GM12878 (cell line): Measurements from ENCODE around the gene PTGR2. TPM values are rescaled to one million over a fixed set of nuclear protein-coding genes. Genes with fewer than 3 reads are reported as not detected.

Source experiments
- ATAC-seq: fragments of 200-7000 bp; cut with Tn5 transposase; 3 replicates; pipeline ENCODE4 v1.9.1; 2020; ENCODE audit warnings: mild to moderate bottlenecking, moderate library complexity
- BruUV-seq: library from RNA; stranded (reverse); fragments of 400-500 nt; replicated peaks from 2 replicates; lab custom pipeline; 2021; lab: Mats Ljungman, UMichigan
- CTCF ChIA-PET: fragments of 300-600 bp; sonication (Branson Sonifier 250); formaldehyde crosslinking; extraction: SDS; loops from one replicate; lab custom pipeline; 2021; ENCODE audit warnings: inconsistent platforms; lab: Yijun Ruan, JAX
- POLR2A ChIA-PET: fragments of 350-600 bp; formaldehyde crosslinking; extraction: SDS; loops from one replicate; lab custom pipeline; 2021; ENCODE audit warnings: inconsistent platforms; lab: Charles Lee
- RAD21 ChIA-PET: fragments of 300-600 bp; sonication (Branson Sonifier 250); formaldehyde crosslinking; loops from one replicate; lab custom pipeline; 2023; ENCODE audit warnings: antibody characterized with exemption; ENCODE audit not compliant: unreplicated experiment; lab: Charles Lee
- SMC1A ChIA-PET: fragments of 300-600 bp; sonication (Branson Sonifier 250); formaldehyde crosslinking; loops from one replicate; lab custom pipeline; 2023; ENCODE audit not compliant: unreplicated experiment, uncharacterized antibody; lab: Charles Lee
- DNase-seq: peaks from one replicate; pipeline ENCODE4 v3.0.0-alpha.2; 2011; ENCODE audit warnings: low read depth, low spot score
- FAIRE-seq: peaks from 3 replicates; lab custom pipeline; 2011; peaks lifted over from hg19 to GRCh38; lab: Jason Lieb, UNC
- H2AFZ ChIP-seq: 2 replicates; pipeline ENCODE4 v1.6.0; 2011; ENCODE audit warnings: low read depth, low read length, control low read depth; ENCODE audit not compliant: control insufficient read depth
- H3K27ac ChIP-seq: 2 replicates; pipeline ENCODE4 v1.5.1; 2011; ENCODE audit warnings: control low read depth; ENCODE audit not compliant: control insufficient read depth, insufficient read depth
- H3K27me3 ChIP-seq, 2 experiments: replicated peaks in 1 of 2; 2 replicates each; pipeline versions ENCODE4 v1.6.0 to v1.6.1; 2011; ENCODE audit warnings: low read length in 1 of 2; ENCODE audit not compliant: control insufficient read depth in 2 of 2, insufficient read depth in 2 of 2
- H3K36me3 ChIP-seq, 2 experiments: 2 replicates each; pipeline ENCODE4 v1.5.1; 2011; ENCODE audit warnings: low read length in 1 of 2; ENCODE audit not compliant: control insufficient read depth in 2 of 2, insufficient read depth in 2 of 2
- H3K4me1 ChIP-seq: 2 replicates; pipeline ENCODE4 v1.6.1; 2011; ENCODE audit warnings: mild to moderate bottlenecking, low read length, moderate library complexity, mixed read lengths; ENCODE audit not compliant: control insufficient read depth, insufficient read depth
- H3K4me2 ChIP-seq: 2 replicates; pipeline ENCODE4 v1.6.0; 2011; ENCODE audit warnings: control low read depth; ENCODE audit not compliant: control insufficient read depth, insufficient read depth
- H3K4me3 ChIP-seq: fragments of 200-600 bp; sonication (generic); 2 replicates; pipeline ENCODE4 v1.5.1; 2016
- H3K79me2 ChIP-seq: 2 replicates; pipeline ENCODE4 v1.6.0; 2011; ENCODE audit warnings: low read length; ENCODE audit not compliant: control insufficient read depth, insufficient read depth
- H3K9ac ChIP-seq: 2 replicates; pipeline ENCODE4 v1.8.0; 2011; ENCODE audit warnings: low read length, control low read depth, mixed read lengths; ENCODE audit not compliant: control insufficient read depth, insufficient read depth
- H3K9me3 ChIP-seq: replicated peaks from 3 replicates; pipeline ENCODE4 v1.5.1; 2011; ENCODE audit warnings: mild to moderate bottlenecking, low read length; ENCODE audit not compliant: control insufficient read depth, insufficient read depth
- H4K20me1 ChIP-seq: 2 replicates; pipeline ENCODE4 v1.6.0; 2011; ENCODE audit not compliant: control insufficient read depth, insufficient read depth
- ATF7 ChIP-seq: fragments of 450-650 bp; IDR thresholded peaks from 2 replicates; pipeline ENCODE4 v1.6.1; 2016; ENCODE audit warnings: low read depth, mild to moderate bottlenecking
- DPF2 ChIP-seq: fragments of 450-650 bp; IDR thresholded peaks from 2 replicates; pipeline ENCODE4 v1.6.1; 2017; ENCODE audit warnings: mild to moderate bottlenecking
- EP300 ChIP-seq, 2 experiments: fragments of 150-350 bp in 1 of 2; IDR thresholded peaks; 2 replicates each; pipeline ENCODE4 v1.6.1; 2011 to 2012; ENCODE audit warnings: low read depth in 2 of 2, low read length in 2 of 2, borderline replicate concordance in 1 of 2, improper control_type of control experiment in 1 of 2, inconsistent platforms in 1 of 2; ENCODE audit not compliant: control insufficient read depth in 1 of 2
- ETV6 ChIP-seq, 2 experiments: fragments of 450-650 bp in 1 of 2; IDR thresholded peaks in 1 of 2; conservative IDR thresholded peaks in 1 of 2; 2 replicates each; pipeline ENCODE4 v1.6.1; 2014; ENCODE audit warnings: antibody characterized with exemption in 1 of 2, borderline replicate concordance in 1 of 2, low read depth in 1 of 2, mild to moderate bottlenecking in 1 of 2, moderate library complexity in 1 of 2
- FOS ChIP-seq: IDR thresholded peaks from 3 replicates; pipeline ENCODE4 v1.6.1; 2011; ENCODE audit warnings: borderline replicate concordance; ENCODE audit not compliant: insufficient read length; ENCODE audit errors: extremely low read depth
- HDGF ChIP-seq: fragments of 450-650 bp; IDR thresholded peaks from 2 replicates; pipeline ENCODE4 v1.6.1; 2016; ENCODE audit warnings: antibody characterized with exemption
- KLF5 ChIP-seq: fragments of 450-650 bp; IDR thresholded peaks from 2 replicates; pipeline ENCODE4 v1.6.1; 2014; ENCODE audit warnings: mild to moderate bottlenecking; ENCODE audit not compliant: partially characterized antibody
- RELA ChIP-seq: fragments of 450-650 bp; IDR thresholded peaks from 2 replicates; pipeline ENCODE4 v1.8.0; 2014; ENCODE audit warnings: borderline replicate concordance; ENCODE audit not compliant: partially characterized antibody
- SREBF1 ChIP-seq: IDR thresholded peaks from 2 replicates; pipeline ENCODE4 v1.6.1; 2012; ENCODE audit warnings: mild to moderate bottlenecking, low read length
- ZBED1 ChIP-seq: IDR thresholded peaks from 2 replicates; pipeline ENCODE4 v1.6.1; 2016; ENCODE audit warnings: borderline replicate concordance
- ZNF24 ChIP-seq: fragments of 450-650 bp; IDR thresholded peaks from 2 replicates; pipeline ENCODE4 v1.6.1; 2017; ENCODE audit warnings: antibody characterized with exemption, mild to moderate bottlenecking
- WGBS: methylation state at CpG from one replicate; pipeline ENCODE4 v1.1.6; 2016; ENCODE audit warnings: low lambda C conversion rate; ENCODE audit not compliant: insufficient replicate concordance, insufficient coverage; ENCODE audit errors: missing lambda C conversion rate; 5-methylcytosine and 5-hydroxymethylcytosine counted together
- in situ Hi-C: fragments of 300-500 bp; cut with MboI; formaldehyde crosslinking; loops from 9 replicates; pipeline ENCODE4 v1.14.3; 2018; ENCODE audit warnings: mixed read lengths
- intact Hi-C: fragments of 100-400 bp; cut with micrococcal nuclease; formaldehyde crosslinking; loops from one replicate; pipeline ENCODE4 v1.14.2; 2022; ENCODE audit not compliant: unreplicated experiment
- polyA plus RNA-seq, 11 experiments: library from polyadenylated mRNA; depleted of rRNA in 4 of 11; unstranded in 6 of 11; stranded (reverse) in 5 of 11; fragments of >200 nt; fragmentation: Nextera tagmentation in 4 of 11; fragmentation: Illumina TruSeq in 1 of 11; extraction: Ambion mirVana in 4 of 11; extraction: Trizol in 1 of 11; gene quantifications; 1 replicate in 1 of 11; 2 replicates in 10 of 11; pipeline versions ENCODE4 v1.2.1 to v1.2.3, GENCODE V29; 2011 to 2016; ENCODE audit warnings: inconsistent platforms in 2 of 11, missing spikeins in 2 of 11, low read depth in 1 of 11
- total RNA-seq, 4 experiments: library from RNA; depleted of rRNA in 3 of 4; stranded (reverse); fragments of >200 nt in 3 of 4; fragmentation: Illumina TruSeq in 1 of 4; extraction: Trizol in 1 of 4; gene quantifications; 2 replicates each; pipeline versions ENCODE4 v1.2.1 to v1.2.3, GENCODE V29; 2013 to 2021
- TF ChIP-seq, protein P1 (sequence below): fragments of 450-650 bp; IDR thresholded peaks from 2 replicates; pipeline ENCODE4 v1.6.1; 2016; ENCODE audit warnings: mild to moderate bottlenecking, moderate library complexity, borderline replicate concordance

PTGR2 gene
- total and polyA plus RNA-seq, 10 of the 15 experiments (the other 5 are each of a cell fraction or from before 2014, with no cell fraction given): 3.3 to 12.8 (median 8.4) TPM

- Histone ChIP-seq H4K20me1 (no peaks in the 10 kb centered on the region), H3K9me3 (no peaks in the 10 kb centered on the region), H3K36me3 (no peaks in the 10 kb centered on the region), H3K4me2 (no peak overlapping the region), H2AFZ (no peak overlapping the region), H3K9ac (no peak overlapping the region), H3K4me3 (no peak overlapping the region), H3K27me3 (no peaks in the 10 kb centered on the region), H3K4me1 (no peaks in the 10 kb centered on the region), H3K27ac (no peak overlapping the region), H3K79me2 (no peaks in the 10 kb centered on the region)
- in situ Hi-C loops (no loop called here), intact Hi-C loops (no loop called here)
- ChIA-PET CTCF (interaction anchor here (0.7 kb wide), 1 partner anchor 51 kb away, joined by 5 read pairs; no protein-coding TSS in a partner anchor), RAD21 (interaction anchor here (0.7 kb wide), 1 partner anchor 41 kb away, joined by 3 read pairs; no protein-coding TSS in a partner anchor), POLR2A (interaction anchor here (0.6 to 0.7 kb wide), 2 partner anchors 28 to 111 kb away, joined by 7 to 10 read pairs; no protein-coding TSS in a partner anchor), SMC1A (interaction anchor here (0.5 to 1.0 kb wide), 2 partner anchors 9 to 208 kb away, joined by 3 to 4 read pairs; no protein-coding TSS in a partner anchor)
- ATAC-seq: no peak
- WGBS: 95% methylated on average over 2 of the region's 2 CpGs
- no peak for DNase-seq
- no TSS peak for BruUV-seq
- no peak for FAIRE-seq
- no peak for TF ChIP-seq FOS
Observed at GRCh38 chr14:73870525-73871235, 19.0 kb downstream of the PTGR2 start.

DNA sequence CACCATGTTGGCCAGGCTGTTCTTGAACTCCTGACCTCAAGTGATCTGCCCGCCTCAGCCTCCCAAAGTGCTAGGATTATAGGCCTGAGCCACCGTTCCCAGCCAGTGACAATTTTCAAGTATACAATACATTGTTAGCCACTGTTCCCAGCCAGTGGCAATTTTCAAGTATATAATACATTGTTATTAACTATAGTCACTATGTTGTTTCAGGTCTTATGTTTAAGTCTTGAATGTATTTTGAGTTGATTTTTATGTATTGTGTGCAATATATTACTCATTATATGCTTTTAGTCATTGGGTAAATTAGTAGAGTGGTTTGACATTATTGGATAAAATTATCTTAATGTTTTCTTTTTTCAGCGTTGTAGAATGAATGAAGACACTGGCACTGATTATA, 22.0 kb downstream of the PTGR2 start:
- ChIA-PET CTCF (no interaction called here), RAD21 (no interaction called here), SMC1A (interaction anchor here (2.2 kb wide), 1 partner anchor 22 kb away, joined by 7 read pairs; the partner anchor contains the start of gene PTGR2), POLR2A (no interaction called here)
- Histone ChIP-seq H3K36me3 (no peaks in the 10 kb centered on the region), H3K27ac (no peak overlapping the region), H3K4me3 (no peak overlapping the region), H3K9me3 (no peaks in the 10 kb centered on the region), H4K20me1 (no peaks in the 10 kb centered on the region), H3K27me3 (no peaks in the 10 kb centered on the region), H3K79me2 (no peaks in the 10 kb centered on the region), H3K9ac (no peak overlapping the region), H3K4me1 (no peaks in the 10 kb centered on the region), H3K4me2 (no peak overlapping the region), H2AFZ (no peak overlapping the region)
- no TSS peak for BruUV-seq
- intact Hi-C loops: no loop called here
- in situ Hi-C loops: no loop called here
- DNase-seq: no peak
- no peak for FAIRE-seq
- no peak for ATAC-seq
- 96% methylated on average over 3 of the region's 3 CpGs for WGBS
- no peak for TF ChIP-seq KLF5
- no peak for TF ChIP-seq ATF7
- no peak for TF ChIP-seq DPF2
- no peak for TF ChIP-seq EP300 (IDR thresholded peaks at IDR 0.05; ENCODE audit: borderline replicate concordance in 1 of 2, control insufficient read depth in 1 of 2, low read depth in 2 of 2, low read length in 2 of 2)
- TF ChIP-seq HDGF: no peak
- no peak for TF ChIP-seq SREBF1
- no peak for TF ChIP-seq RELA
- TF ChIP-seq, protein P1, sequence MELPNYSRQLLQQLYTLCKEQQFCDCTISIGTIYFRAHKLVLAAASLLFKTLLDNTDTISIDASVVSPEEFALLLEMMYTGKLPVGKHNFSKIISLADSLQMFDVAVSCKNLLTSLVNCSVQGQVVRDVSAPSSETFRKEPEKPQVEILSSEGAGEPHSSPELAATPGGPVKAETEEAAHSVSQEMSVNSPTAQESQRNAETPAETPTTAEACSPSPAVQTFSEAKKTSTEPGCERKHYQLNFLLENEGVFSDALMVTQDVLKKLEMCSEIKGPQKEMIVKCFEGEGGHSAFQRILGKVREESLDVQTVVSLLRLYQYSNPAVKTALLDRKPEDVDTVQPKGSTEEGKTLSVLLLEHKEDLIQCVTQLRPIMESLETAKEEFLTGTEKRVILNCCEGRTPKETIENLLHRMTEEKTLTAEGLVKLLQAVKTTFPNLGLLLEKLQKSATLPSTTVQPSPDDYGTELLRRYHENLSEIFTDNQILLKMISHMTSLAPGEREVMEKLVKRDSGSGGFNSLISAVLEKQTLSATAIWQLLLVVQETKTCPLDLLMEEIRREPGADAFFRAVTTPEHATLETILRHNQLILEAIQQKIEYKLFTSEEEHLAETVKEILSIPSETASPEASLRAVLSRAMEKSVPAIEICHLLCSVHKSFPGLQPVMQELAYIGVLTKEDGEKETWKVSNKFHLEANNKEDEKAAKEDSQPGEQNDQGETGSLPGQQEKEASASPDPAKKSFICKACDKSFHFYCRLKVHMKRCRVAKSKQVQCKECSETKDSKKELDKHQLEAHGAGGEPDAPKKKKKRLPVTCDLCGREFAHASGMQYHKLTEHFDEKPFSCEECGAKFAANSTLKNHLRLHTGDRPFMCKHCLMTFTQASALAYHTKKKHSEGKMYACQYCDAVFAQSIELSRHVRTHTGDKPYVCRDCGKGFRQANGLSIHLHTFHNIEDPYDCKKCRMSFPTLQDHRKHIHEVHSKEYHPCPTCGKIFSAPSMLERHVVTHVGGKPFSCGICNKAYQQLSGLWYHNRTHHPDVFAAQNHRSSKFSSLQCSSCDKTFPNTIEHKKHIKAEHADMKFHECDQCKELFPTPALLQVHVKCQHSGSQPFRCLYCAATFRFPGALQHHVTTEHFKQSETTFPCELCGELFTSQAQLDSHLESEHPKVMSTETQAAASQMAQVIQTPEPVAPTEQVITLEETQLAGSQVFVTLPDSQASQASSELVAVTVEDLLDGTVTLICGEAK: no peak
- no peak for TF ChIP-seq ETV6 (conservative IDR thresholded peaks at IDR 0.05 in 1 of 2, IDR thresholded peaks at IDR 0.05 in 1 of 2; ENCODE audit: borderline replicate concordance in 1 of 2, low read depth in 1 of 2)
- no peak for TF ChIP-seq ZNF24
- TF ChIP-seq ZBED1: no peak
